Subcutaneous adipose tissue (tissue), 4 donors: ENCODE data around the gene TMEM184B. TPM values are rescaled to one million over a fixed set of nuclear protein-coding genes. Genes with fewer than 3 reads are reported as not detected.

Experiments
- CTCF ChIP-seq: fragments of 450-650 bp; IDR thresholded peaks from one replicate; pipeline ENCODE4 v1.5.1; 2016; ENCODE audit warnings: low read depth, mild to moderate bottlenecking, control low read depth, antibody characterized with exemption, moderate library complexity
- total RNA-seq, 4 donors: library from RNA; depleted of rRNA; stranded (reverse); fragments of >200 nt; gene quantifications; one replicate each; pipeline ENCODE4 v1.1.0, GENCODE V29; 2016

The TMEM184B gene
- total RNA-seq, 4 donors from 2014 or later, result 23.6 to 105 (median 41.4) TPM

- TF ChIP-seq CTCF, result no peak
Observed at GRCh38 chr22:38177044-38177443, 95.8 kb downstream of the TMEM184B start.

GRCh38 chr22:38176170-38176741 is 96.6 kb downstream of the TMEM184B start:
- TF ChIP-seq CTCF, result no peak

- no peak for TF ChIP-seq CTCF
Observed at GRCh38 chr22:38175206-38176118, 97.3 kb downstream of the TMEM184B start.

- TF ChIP-seq CTCF, result no peak
Observed at GRCh38 chr22:38174626-38175025, 98.2 kb downstream of the TMEM184B start.

- TF ChIP-seq CTCF, result no peak
Observed at GRCh38 chr22:38173641-38173906, 99.2 kb downstream of the TMEM184B start.

- TF ChIP-seq CTCF, result no peak
Observed at GRCh38 chr22:38172832-38173640, 99.8 kb downstream of the TMEM184B start.
